ENCODE results near the gene DCDC1.

Gene DCDC1

DNA sequence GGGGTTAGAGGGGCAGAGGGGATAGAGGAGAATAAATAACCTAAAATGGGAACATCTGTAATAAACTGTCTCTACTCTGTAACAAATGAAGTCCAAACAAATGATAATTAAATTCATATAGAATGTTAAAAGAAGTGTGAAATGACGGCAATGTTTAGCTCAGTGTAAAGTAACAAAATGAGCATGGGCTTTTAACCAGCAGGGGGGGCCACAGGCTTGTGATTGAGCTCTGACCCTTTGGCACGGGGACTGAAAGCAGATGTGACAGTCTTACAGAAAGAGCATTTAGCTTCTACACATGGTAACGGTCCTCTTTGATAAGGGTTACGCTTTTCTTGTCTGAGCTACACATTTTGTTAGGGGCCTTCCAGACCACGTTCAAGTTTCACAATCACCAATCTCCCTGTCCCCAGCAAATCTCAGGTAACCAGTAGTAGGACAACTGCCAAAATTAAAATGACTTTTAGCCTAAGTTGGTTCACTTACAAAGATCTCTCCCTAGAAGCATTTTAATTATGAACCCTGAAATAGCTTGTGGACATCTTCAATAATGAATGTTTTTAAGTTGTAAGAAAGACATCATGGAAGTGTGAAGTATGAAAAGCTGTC is 262.5 kb downstream of the DCDC1 start:
- DNase-seq (ENCODE audit: low read depth), result peak; percentile 11

DNA sequence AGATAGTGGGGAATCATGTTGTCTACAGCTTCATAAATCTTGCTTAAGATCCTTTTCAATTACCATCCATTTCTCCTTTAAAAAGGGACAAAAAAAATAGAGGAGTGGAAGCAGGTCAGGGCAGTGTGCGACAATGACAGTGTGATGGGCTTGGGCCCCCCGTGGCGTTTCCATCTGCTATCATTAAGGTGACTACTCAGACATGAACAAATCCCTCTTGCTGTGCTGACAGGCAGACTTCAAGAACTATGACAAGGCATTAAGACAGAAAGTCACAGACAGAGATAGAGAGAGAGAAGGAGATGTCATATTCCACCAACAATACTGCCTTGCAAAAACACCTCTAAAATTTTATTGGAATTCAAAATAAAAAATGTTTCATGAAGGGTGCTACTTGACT is 263.2 kb downstream of the DCDC1 start:
- DNase-seq (ENCODE audit: low read depth), result no peak

GRCh38 chr11:31102875-31103274 is 266.7 kb downstream of the DCDC1 start:
- DNase-seq (ENCODE audit: low read depth), result no peak

- DNase-seq (ENCODE audit: low read depth), result no peak
Observed at GRCh38 chr11:31102316-31102715, 267.2 kb downstream of the DCDC1 start.

DNA sequence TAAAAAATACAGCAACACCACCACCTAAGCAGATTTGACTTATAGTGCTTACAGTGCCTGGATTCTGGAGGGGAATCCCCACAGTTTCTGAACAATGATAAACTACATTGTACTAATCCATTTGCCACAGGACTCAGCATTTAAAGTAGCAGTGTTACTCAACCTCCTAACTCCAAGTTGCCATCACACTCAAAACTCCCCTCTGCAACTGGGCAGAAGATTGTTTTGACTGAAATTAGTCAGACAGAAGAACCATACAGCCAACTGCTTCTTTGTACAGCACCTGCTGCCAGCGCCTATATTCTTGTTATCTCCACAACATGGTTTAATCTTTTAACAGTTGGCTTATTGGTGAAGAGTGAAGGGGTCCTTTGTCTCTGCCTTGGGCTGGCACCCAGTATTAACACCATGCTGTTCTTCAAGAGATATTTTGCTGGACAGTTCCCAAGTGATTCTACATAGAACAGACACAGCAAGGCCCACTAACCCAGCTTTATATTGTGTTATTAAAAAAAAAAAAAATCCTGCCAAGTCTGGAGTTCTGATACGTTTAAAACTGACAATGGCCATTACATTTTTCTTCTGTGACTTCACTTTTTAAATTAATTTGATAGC is 273.2 kb downstream of the DCDC1 start:
- DNase-seq (ENCODE audit: low read depth), result no peak

DNA sequence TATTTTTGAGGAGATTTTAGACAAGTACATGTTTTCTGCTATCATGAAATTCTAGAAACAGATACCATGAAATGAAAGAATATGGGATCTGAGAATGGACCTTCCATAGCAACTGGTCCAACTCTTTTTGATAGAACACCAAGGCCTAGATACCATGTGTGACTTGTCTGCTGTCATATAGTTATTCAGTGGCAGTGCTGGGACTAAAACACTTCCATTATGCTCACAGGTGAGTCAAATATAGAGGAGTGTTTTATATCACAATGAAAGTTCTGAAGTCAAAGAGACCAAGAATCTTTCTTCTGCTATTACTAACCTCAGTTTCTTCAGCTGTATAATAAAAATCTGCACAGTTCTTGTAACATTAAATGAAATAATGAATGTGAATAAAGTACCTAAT is 276.9 kb downstream of the DCDC1 start:
- no peak for DNase-seq (ENCODE audit: low read depth)

DNA sequence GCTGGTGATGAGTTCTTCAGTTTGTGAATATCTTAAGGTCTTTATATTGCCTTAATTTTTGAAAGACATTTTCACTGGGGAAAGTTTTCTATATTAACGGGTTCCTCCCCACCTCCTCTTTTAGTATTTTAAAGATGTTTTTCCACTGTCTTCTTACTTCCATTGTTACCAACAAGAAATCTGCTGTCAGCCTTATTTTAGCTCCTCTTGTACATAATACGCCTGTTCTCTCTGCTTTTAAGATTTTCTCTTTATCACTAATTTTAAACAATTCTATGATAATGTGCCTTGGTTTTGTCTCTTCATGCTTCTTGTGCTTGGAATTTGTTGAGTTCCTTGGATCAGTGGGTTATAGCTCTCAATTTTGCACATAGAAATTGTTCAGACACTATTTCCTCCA is 280.4 kb downstream of the DCDC1 start:
- no peak for DNase-seq (ENCODE audit: low read depth)

DNA sequence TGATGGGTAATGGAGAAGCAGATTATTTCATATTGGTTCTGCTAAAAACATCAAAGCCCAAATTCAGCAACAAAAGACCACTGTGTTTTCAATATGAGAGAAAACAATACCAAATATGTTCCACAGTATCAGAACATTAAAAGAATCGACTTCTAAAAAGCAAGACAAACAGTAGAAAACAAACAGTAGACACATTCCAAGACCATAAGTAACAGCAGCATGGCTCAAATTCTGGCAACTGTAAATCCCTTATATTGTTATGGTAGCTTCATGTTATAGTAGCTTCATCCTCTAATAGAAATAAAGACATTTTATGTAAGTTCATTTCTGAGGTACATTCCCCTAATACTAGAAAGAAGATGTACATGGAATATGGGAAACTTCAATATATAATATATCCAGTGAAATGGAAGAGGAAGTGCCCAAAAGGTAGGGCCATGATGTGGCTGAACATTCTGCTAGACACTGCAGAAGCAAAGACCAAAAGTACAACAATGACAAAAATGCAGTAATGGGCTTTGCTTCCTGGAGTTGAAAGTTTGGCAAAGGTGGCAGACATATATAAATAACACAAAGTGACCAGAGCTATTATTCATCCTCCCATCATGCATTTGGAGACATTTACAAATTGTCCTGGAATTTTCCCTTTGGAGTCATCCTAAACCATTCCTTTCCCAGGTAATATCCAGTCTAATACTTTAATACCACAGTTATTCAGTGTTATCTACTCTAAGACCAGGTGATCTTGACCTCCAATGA is 299.9 kb downstream of the DCDC1 start:
- DNase-seq (ENCODE audit: low read depth), result no peak

DNA sequence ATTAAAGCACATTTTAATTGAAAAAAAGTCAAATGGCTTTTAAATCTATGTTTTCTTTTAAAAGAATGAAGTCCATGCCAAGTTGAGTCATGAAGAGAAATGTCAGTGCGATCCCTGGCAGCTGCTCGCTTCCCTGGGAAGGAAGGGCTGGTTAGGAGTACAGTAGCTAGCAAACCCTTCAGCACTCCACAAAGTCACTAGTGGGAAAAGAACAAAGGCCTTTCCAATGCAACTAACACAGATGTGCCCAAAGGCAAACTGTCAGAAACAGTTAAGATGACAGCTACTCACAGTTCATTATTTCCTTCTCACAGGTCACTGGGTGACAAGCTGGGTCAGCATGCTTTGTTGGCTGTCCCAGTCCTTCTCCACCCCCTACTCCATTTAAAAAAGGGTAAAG is 308.7 kb downstream of the DCDC1 start:
- peak; percentile 18 for DNase-seq (ENCODE audit: low read depth)

DNA sequence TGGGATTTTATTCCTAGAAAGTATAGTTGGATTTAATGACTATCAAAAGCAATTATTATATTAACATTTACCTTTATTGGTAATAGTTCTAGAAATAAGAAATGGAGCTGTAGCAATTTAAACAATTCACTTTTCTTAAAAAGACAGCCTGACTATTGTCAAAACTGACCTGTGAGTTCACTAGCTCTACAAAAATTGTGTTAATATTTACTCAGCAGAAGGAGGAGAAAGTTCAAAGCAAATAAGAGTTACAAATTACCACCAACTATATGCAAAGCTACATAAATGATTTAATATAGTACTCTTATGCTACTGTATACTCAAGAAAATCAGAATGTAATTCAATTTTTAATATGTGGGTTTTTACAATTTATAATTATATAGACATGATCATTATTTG is 310.0 kb downstream of the DCDC1 start:
- DNase-seq (ENCODE audit: low read depth), result no peak

DNA sequence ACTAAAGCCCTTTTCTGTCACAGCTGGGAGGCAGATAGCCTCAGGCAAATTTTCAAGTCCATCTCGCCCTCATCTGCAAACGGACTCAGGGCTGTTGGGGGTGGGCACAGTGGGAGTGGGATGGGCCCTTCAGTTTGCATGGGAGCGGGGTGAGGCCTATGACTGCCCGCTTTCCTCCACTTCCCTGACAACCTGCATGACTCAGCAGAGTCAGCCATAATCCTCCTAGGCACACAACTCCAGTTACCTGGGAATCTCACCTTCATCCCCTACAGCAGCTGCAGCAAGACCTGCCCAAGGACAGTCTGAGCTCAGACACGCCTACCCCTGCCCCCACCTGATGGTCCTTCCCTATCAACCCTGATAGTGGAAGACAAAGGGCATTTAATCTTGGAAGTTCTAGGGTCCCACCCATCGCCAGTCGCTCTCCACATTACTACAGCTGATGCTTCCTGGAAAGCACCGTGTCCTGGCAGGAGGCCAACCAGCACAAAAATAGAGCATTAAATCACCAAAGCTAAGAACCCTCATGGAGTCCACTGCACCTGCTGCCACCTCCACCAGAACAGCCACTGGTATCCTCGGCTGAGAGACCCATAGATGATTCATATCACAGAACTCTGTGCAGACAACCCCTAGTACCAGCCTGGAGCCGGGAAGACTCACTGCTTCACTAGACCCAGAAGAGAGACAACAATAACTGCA is 319.3 kb downstream of the DCDC1 start:
- DNase-seq (ENCODE audit: low read depth), result no peak

GRCh38 chr11:31045335-31045734 is 324.2 kb downstream of the DCDC1 start:
- DNase-seq (ENCODE audit: low read depth), result no peak

- DNase-seq (ENCODE audit: low read depth), result no peak
Observed at GRCh38 chr11:31030138-31030792, 339.3 kb downstream of the DCDC1 start.

GRCh38 chr11:31026315-31026714 is 343.2 kb downstream of the DCDC1 start:
- no peak for DNase-seq (ENCODE audit: low read depth)

- no peak for DNase-seq (ENCODE audit: low read depth)
Observed at GRCh38 chr11:31022080-31022479, 347.5 kb downstream of the DCDC1 start.

GRCh38 chr11:31019786-31020185 is 349.8 kb downstream of the DCDC1 start:
- DNase-seq (ENCODE audit: low read depth), result no peak

GRCh38 chr11:31005202-31005601 is 364.3 kb downstream of the DCDC1 start:
- DNase-seq (ENCODE audit: low read depth), result no peak

DNA sequence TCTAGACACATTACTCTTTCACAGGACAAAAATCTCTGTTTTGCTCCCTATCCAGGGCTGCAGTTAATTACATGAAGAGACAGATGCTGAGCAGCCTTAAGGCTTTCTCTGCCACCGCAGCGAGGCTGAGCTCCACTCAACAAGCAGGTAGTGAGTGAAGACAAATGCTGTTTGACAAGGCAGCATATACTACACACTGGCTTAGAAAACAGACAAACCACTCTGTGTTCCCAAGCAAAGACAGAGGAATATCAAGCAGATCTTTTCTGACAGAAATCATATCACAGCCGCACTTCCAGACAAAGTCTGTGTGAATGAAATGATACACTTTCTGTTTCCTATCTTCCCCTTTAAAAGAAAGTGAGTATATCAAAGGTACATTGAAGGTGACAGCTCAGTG is 368.1 kb downstream of the DCDC1 start:
- no peak for DNase-seq (ENCODE audit: low read depth)

DNA sequence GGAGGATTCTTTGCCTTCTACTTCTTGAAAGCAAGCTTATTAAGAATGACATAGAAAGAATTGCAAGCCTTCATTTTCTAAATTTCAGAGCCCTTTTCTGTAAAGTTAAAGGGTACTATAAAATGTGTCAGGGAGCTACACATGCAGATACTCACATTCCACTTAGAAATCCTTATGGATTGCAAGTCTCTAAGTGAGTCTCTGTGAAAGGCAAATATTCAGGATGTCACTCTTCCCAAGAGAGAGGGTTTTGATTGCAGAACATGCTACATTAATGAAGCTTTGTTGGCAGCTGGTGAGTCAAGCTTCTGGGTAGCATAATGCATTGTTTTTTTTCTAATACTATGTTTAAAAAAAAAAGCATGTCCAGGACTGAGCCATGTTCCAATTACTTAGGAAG is 369.2 kb downstream of the DCDC1 start:
- DNase-seq (ENCODE audit: low read depth), result no peak

- DNase-seq (ENCODE audit: low read depth), result no peak
Observed at GRCh38 chr11:30992513-30992849, 377.1 kb downstream of the DCDC1 start.

DNA sequence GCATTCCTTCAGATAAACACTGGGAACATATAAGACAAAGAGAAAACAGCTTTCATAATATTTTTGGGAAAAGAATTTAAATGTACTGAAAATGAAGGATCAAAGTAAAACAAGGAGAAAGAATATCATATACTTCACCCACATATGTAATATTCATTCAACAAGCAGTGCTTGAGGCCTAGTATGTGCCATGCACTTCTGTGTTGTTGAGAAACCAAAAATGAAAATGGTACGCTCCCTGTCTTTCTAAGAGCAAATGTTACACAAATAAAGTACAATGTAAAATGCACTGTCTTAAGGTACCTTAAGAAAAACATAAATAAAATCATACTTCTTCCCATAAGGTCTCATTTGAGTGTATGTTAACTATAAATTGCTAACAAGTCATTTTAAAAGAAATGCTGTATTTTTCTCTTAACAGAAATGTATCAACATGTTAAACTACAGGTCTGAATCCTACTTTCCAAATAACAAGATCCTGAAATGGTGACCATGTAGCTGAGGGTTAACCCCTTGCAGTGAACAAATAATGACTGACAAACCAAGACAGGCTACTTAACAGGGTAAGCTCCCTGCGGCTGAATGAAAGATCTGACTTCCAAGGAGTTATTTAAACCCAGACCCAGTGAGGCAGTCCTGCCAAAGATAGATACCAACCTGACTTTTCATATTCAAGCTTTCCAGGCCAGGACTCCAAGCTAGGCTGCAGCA is 377.6 kb downstream of the DCDC1 start:
- DNase-seq (ENCODE audit: low read depth), result no peak

- DNase-seq (ENCODE audit: low read depth), result no peak
Observed at GRCh38 chr11:30991376-30991775, 378.2 kb downstream of the DCDC1 start.

Measured in stromal cell of bone marrow (primary cell).